T1000 (cell line): ENCODE results near the gene UBR7.
"Not testable (repeated sequence)": the region's sequence is repeated elsewhere in the genome, so short reads cannot be mapped to it uniquely, and the experiment has no call there.

ENCODE experiments used
- DNase-seq: peaks from one replicate; lab custom pipeline; 2025; ENCODE audit warnings: mixed read lengths; lab: John Stamatoyannopoulos, UW

Gene UBR7

DNA sequence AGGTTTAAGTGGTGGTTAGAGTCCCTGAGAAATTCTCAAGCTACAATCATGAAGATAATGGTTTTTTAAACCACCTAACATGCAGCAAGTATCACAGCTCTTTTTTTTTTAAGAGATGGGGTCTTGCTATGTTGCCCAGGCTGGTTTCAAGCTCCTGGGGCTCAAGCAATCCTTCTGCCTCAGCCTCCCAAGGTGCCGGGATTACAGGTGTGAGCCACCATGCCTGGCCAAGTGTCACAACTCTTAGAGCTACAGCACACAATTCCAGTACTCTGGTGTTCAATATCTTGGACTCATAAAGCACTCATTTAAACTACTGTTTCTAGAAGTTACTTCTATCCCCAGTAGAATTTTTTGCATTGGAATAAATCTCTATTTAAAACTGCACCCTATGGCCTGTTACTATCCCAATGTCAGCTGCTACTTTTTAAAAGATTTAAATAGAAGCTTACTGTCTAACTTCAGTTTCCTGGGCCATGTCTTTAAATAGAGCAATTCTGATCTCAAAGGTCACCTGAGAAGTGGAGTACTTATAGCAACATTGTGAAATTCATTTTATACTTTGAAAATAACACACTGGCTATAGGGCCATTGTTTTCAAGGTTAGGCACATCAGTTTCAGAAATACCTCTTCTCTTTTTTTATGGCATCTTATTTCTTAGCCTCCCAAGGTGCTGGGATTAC lies 11.6 kb upstream of the UBR7 start:
- DNase-seq, result no peak

DNA sequence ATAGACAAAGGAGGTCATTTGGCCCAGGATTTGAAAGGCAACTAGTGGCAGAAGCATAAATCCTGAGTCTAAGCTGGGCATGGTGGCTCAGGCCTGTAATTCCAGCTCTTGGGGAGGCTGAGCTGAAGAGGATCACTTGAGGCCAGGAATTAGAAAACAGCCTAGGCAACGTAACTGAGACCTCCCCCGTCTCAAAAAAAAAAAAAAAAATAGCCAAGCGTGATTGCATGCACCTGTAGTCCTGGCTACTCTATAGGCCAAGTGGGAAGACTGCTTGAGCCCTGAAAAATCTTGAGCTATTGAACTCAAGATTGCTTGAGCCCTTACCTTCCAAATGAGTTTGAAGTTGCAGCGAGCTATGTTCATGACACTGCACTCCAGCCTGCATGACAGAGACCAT lies 8.0 kb upstream of the UBR7 start:
- no peak for DNase-seq

DNA sequence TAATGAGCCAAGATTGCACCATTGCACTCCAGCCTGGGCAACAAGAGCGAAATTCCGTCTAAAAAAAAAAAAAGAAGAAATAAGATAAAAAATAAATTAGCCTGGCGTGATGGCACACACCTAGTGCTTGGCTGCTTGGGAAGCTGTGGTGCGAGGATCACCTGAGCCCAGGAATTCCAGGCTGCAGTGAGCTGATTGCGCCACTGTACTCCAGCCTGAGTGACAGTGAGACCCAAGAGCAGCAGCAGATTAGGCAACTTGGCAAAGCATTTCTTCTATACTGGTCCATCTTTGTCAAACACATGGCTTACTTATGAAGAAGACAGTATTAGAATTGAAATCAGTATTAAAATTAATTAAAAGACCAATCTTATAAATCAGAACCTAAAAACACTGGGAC lies 6.5 kb upstream of the UBR7 start:
- DNase-seq, result no peak

DNA sequence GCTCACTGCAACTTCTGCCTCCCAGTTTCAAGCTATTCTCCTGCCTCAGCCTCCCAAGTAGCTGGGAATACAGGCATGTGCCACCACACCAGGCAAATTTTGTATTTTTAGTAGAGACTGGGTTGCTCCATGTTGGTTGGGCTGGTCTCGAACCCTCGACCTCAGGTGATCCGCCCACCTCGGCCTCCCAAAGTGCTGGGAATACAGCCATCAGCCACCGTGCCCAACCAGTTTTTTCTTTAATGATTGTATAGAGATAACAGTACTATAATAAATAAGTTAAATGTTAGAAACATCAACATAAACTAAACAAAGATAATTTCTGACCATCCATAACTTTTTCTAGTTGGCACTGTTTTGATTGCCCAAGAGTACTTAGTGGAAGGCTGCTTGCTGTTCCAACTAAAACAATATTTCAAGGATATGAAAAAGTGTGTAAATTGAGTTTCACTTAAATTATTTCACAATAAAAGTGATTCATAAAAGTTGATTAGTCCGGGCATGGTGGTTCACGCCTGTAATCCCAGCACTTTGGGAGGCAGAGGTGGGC lies 5.8 kb upstream of the UBR7 start:
- DNase-seq, result no peak

DNA sequence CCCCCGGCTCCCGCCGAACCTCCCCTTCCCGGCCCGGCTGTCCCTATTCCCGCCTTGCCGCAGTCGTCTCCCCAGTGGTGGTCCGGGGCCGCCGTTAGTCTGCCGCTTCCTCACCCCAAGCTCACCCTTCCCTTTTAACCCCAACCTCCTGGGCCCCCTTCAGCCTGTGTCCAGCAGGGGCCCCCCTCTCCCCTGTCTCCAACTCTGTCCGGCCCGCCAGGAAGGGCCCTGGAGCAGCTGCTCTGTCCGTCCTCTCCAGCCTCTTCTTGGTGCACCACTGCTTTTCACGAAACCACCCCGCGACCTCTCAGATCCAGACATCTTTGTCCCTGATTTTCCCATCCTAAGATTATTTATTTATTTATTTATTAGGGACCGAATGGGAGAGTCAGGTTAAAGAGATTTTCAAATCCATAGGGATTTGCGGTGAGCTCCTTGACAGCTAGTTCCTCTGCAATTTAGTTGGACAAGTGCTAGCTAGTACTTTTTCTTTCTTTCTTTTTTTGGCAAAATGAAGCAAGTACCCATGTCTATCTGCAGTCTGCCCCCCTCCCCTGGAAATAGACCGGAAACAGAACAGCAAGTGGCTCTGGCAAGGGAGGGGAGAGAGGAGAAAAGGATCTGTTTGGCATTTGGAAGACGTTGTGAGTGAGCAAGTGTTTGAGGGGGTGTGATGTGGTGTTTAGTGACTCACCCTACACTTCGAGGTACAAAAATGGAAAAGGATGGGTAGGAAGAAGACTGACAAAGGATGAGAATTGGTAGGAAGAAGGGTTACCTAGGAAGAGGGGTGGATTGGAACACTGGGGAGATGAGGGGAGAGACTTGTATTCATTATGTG lies 632 bp downstream of the UBR7 start:
- peak; percentile 42 for DNase-seq

DNA sequence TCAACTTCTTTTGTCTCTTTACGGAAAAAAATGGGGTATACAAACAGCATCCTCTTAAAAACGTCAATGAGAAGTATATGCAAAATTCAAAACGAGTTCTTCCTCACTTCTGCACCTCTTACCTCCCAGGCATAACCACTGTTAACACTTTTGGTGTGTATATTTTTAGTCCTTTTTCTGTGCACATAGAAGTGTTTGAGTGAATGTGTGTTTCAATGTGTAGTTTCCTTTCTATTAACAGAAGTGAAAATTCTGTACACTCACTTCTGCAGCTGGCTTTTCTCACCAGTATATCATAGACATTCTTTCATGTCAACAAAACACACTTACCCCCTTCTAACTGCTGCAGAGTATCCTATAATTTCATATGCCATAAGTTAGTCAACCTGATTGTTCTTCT lies 5.4 kb downstream of the UBR7 start:
- DNase-seq, result no peak

DNA sequence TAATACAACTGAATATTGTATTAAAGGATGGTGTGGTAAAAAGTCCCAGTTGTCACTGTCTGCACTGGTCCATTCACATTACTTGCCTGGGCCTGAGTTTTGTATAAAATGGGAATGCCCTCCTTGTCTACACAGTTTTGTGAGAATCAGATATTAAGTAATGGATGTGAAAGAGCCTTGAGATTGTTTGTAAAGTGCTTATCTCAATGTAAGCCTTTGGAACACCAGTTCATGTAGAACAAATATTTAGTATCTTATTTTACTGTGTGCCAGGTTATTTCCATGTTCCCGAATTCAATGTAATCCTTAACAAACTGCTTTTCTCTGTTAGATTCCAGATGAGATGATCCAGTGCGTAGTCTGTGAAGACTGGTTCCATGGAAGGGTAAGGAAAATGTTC lies 7.5 kb downstream of the UBR7 start:
- no peak for DNase-seq

DNA sequence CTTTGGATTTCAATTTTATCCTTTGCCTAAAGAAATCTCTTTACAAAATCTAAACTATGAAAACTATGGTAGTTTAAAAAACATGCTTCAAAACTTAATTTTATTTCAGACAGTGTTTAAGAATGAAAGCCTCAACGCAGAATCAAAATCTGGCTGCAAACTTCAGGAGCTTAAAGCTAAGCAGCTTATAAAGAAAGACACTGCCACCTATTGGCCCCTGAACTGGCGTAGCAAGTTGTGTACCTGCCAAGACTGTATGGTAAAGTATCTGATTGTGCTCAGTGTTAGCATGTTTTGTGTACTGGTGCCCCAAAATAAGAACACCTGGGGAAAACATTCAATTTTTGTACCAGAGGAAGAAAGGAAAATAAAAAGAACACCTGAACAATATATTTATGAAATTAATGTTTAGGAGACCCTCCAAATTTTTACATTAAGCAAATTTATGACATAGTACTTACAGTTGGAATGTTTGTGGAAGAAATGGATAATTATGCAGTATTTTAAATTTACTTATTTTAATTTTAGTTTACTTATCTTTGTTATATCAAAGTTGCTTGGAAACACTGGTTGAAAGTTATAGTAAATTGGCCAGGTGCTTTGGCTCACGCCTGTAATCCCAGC lies 12.2 kb downstream of the UBR7 start:
- DNase-seq, result no peak

DNA sequence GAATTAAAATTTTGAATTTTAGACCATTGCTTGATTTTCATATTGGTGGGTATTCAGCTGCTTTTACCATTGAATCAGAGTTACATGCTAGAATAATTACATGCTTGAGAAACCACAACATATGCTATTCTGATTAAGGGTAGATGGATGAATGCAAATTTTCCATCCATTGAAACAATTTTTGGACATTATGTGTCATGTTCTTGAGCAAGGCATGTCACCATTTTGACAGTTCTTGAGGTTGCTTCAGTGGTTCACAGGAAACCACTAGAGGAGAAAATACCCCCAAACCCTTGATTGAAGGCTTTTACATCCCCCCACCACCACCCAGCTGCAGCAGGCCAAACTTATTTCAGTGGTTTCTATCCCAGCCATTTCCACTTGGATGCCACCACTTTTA lies 13.5 kb downstream of the UBR7 start:
- DNase-seq, result no peak

DNA sequence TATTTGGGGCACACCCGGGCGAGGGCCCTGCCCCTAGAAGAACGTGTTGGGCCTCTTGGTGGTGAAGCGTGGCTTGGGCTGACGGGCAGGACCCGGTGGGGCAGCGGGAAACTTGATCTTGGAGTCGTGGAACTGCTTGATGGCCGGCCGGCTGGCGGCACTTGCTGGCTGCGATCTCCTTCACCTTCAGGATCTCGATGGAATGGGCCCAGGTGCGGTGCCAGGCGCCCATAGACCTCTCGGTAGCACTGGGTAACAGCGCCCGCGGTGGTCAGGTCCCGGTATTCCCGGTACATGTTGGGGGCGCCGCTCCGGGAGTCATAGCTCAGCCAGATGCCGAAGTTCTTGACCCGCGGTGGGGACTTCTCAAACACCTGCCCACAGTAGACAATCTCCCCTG lies 16.5 kb downstream of the UBR7 start:
- no peak for DNase-seq

DNA sequence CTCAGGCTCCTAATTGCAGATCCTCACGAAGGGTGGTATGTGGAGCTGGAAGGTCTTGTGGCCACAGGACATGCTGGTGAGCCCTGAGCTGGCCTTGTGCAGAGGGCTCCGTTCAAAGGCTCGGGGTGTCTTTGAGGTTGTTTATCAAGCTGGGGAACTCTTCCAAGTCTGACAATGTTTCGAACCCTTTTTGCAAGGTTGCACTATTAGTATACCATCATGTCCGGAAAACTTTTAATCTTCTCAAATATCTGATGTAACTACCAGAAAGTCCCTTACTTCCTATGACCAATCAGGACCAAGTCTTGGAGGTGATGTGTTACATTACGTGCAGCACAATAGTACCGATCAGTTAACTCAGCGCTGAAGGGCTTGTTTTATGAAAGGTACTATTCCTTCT lies 21.5 kb downstream of the UBR7 start:
- DNase-seq, result no peak

DNA sequence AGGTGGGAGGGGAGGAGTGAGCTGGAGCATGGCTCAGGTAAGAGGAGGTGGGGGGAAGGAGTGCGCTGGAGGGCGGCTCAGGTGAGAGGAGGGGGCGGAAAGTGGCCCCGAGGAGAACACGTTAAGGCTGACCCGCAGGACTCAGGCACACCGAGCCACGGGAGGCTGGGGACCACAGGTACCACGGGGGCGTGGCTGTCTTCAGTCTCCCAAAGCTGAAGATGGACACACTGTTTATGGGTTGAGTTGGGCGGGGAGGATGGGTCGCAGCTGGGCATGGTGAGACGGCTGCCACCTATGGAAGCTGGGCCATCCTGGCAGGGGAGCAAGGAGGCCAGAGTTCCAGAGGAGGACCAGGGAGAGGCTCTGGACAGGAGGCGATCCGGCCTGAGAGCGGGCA lies 23.5 kb downstream of the UBR7 start:
- no peak for DNase-seq

DNA sequence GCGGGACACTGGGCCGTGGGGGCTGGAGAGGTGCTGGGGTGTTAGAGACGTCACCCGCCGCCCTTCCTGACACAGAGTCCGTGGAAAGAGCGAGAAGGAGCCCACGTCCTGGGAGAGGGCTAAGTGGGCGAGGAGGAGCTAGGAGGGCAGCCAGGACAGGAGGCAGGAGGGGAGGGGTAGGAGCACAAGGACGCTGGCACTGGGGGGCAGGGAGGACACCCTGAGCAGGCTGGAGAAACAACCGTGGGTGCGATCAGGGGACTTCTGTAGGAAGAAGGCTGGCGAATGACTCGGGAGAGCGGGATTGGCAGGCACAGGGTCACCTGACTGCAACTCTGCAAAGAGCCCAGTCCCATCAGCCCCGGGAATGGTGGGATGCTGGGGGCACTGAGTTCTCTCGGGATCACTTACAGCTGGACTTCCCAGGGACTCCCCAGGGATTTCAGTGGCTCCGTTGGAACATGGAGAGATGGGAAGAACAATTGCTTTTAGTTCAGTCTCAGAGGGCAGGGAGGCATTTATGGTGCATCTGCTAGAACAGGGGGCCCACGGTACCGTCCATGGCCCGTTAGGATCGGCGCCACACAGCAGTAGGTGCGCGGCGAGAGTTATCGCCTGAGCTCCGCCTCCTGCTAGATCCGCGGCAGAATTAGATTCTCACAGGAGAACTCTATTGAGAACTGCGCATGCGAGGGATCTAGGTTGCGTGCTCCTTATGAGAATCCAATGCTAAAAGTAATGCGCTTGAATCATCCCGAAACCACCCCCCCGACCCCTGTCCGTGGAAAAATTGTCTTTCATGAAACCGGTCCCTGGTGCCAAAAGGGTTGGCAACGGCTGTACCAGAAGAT lies 24.3 kb downstream of the UBR7 start:
- DNase-seq, result no peak

DNA sequence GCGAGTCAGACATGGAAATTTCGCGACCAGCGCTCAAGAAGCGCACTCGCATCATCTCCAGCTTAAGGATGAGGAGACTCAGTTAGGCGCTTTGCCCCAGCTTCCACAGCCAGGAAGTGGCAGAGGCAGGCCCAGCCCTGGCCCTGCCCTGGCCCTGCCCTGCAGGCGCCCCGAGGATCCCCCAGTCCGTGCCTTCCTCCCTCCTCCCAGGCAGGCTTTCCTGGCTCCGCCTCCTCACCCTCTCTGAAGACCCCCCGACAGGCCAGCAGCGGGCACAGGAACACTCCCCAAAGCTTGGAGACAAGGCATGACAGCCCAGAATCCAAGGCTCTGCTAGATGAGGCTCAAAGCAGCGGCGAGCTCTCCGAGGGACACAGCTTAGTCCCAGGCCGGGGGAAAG lies 25.1 kb downstream of the UBR7 start:
- no peak for DNase-seq

DNA sequence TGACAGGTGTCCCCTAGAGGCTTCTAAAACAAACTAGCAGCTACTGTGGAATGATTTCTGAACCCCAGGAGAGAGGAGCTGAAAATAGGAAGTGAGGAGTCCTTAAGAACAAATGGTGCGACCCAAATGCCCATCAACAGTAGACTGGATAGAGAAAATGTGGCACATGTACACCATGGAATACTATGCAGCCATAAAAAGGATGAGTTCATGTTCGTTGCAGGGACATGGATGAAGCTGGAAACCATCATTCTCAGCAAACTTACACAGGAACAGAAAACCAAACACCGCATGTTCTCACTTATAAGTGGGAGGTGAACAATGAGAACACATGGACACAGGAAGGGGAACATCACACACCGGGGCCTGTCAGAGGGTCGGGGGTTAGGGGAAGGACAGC lies 26.0 kb downstream of the UBR7 start:
- not testable (repeated sequence) for DNase-seq

DNA sequence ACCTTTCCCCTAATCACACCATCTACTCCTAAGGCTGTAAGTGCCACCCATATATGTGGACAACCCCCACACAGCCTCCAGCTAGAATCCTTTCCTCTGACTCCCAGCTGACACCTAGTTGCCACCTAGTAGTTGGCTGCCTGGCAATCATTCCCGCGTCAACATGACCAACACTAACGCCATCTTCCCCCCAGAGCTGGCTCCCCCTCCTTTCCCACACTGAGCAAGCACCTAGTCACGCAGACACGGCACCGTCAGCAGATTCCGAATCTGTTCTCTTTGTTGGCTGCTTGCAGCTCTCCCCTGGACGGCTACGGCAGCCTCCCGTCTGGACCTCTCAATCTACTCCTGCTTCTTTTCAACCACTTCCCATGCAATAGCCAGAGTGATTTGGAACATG lies 27.7 kb downstream of the UBR7 start:
- DNase-seq, result peak; percentile 12

DNA sequence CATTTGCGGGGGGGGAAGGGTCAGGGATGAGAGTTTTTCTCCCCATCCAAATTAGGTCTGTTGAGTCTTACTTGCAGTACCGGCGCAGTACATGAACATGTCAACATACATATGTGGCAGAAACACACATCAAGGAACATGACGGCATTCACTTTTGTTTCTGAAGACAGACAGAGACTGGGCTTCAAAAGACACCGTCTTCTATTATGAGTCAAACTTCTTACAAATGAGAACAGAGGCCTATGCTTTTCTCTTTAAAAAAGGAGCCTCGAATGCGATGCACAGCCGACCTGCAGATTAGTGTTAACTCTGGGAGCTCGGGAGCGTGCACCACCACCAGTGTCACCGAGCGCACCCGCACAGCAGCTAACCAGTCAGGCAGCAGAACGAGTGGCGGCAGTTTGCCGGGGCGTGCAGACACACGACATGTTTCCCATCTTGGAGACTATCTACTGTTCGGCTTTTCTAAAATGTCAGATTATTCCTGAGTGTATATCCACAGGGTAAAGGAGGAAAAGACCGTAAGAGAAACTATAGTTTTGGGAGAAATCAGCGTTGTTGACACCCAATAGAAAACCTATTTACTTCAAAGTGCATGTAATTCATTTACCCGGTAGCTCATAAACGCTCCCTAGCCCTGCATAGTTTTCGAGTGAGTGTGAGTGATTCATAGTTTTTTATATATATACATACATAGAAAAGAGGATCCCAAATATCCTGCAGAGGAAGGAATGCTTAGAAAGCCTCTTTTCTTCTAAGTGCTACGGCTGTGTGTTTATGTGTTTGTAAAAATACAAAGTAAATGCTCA lies 33.0 kb downstream of the UBR7 start:
- DNase-seq, result no peak

DNA sequence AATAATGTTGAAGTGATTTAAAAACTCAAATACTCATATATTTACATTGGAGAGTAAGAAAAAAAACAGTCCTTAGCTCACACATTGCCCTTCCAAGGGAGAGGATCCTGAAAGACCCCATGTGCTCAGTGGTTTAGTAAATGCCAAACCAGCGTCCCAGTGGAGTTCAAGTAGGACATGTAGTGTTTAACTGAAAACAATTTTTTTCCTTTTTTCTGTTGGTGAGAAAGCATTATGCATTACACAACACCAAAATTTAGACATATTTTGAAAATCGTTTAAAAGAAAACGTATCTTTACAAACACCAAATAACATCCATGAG lies 33.6 kb downstream of the UBR7 start:
- DNase-seq, result no peak

DNA sequence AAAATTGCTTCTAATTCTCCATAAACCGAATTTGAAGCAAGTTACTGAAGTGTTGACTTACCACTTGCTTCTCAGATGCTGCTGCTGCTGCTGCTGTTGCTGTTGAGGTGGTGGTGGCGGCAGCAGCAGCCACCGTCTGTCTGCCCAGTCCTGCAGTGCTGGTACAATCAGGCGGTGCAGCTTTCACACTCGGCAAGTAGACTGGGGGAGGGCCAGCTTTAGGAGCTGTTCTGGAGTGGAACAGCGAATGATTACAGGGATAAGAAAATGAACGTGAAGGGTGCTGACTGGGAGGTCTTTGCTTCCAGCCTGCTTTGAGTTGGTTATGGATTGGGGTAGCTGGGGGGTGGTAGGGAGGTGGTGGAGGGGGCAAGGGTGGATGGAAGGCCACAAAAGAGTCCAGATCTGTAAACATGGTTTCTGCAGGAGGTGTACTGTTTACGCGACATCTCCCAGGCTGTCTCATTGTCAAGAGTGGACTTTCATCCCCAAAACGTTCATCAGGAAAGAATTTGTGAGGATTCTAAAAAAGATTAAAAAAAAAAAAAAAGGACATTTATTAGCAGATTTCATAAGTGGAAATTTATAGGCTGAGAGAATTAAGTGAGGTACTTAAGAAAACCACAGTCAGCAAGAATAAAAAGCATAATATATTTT lies 38.8 kb downstream of the UBR7 start:
- no peak for DNase-seq

DNA sequence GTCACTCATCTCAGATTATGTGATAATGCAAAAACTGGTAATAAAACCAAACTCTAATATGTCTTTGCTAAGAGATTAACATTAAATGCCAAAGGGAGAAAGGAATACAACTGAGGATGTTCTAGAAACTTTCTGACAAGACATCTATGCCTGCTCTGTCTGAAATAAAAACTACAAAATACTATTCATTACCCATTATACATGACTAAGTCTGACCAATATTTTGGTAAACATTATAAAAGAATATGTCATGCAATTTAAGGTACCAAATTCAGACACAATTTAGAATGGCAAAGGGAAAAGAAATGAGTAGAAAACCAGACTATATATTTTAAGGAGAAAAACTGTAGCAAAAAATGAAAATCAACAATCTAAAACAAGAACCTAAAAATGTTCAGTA lies 39.5 kb downstream of the UBR7 start:
- no peak for DNase-seq
